OCI-M1 (cell line): ENCODE data around the gene ZFYVE26.

Experiments
- DNase-seq: peaks from one replicate; lab custom pipeline; 2025; lab: John Stamatoyannopoulos, UW

ZFYVE26 gene

GRCh38 chr14:67815573-67816225, 691 bp downstream of the ZFYVE26 start:
- peak; percentile 13 for DNase-seq

GRCh38 chr14:67814821-67815220, 1.6 kb downstream of the ZFYVE26 start:
- DNase-seq, result no peak

- DNase-seq, result no peak
Measured at GRCh38 chr14:67806246-67806645, 10.1 kb downstream of the ZFYVE26 start.

- DNase-seq, result no peak
Measured at GRCh38 chr14:67800743-67801142, 15.6 kb downstream of the ZFYVE26 start.

GRCh38 chr14:67798731-67799130, 17.7 kb downstream of the ZFYVE26 start:
- no peak for DNase-seq

GRCh38 chr14:67787673-67788072, 28.7 kb downstream of the ZFYVE26 start:
- no peak for DNase-seq

GRCh38 chr14:67785270-67786109, 30.9 kb downstream of the ZFYVE26 start:
- no peak for DNase-seq

- peak; percentile 67 for DNase-seq
Measured at GRCh38 chr14:67784244-67784823, 32.1 kb downstream of the ZFYVE26 start.

- DNase-seq, result no peak
Measured at GRCh38 chr14:67782090-67782489, 34.3 kb downstream of the ZFYVE26 start.

- no peak for DNase-seq
Measured at GRCh38 chr14:67778792-67779191, 37.6 kb downstream of the ZFYVE26 start.

- DNase-seq, result no peak
Measured at GRCh38 chr14:67776653-67777322, 39.6 kb downstream of the ZFYVE26 start.

GRCh38 chr14:67773844-67774377, 42.5 kb downstream of the ZFYVE26 start:
- no peak for DNase-seq

- no peak for DNase-seq
Measured at GRCh38 chr14:67768219-67768618, 48.2 kb downstream of the ZFYVE26 start.

- no peak for DNase-seq
Measured at GRCh38 chr14:67766035-67766680, 50.2 kb downstream of the ZFYVE26 start.

GRCh38 chr14:67765192-67765834, 51.1 kb downstream of the ZFYVE26 start:
- DNase-seq, result no peak

GRCh38 chr14:67764496-67764895, 51.9 kb downstream of the ZFYVE26 start:
- no peak for DNase-seq

- DNase-seq, result no peak
Measured at GRCh38 chr14:67763158-67763822, 53.1 kb downstream of the ZFYVE26 start.

- DNase-seq, result no peak
Measured at GRCh38 chr14:67762051-67762450, 54.3 kb downstream of the ZFYVE26 start.

- DNase-seq, result no peak
Measured at GRCh38 chr14:67759916-67760315, 56.5 kb downstream of the ZFYVE26 start.

- no peak for DNase-seq
Measured at GRCh38 chr14:67757175-67757574, 59.2 kb downstream of the ZFYVE26 start.

GRCh38 chr14:67756496-67756895, 59.9 kb downstream of the ZFYVE26 start:
- no peak for DNase-seq
